Skin of body (tissue), 2 donors: ENCODE measurements around the gene SLC26A11. TPM values are rescaled to one million over a fixed set of nuclear protein-coding genes. Genes with fewer than 3 reads are reported as not detected.

Experiments used
- DNase-seq: peaks from one replicate; lab custom pipeline; 2025; lab: John Stamatoyannopoulos, UW
- total RNA-seq: library from RNA; depleted of rRNA; stranded (reverse); fragments of >200 nt; gene quantifications from one replicate; pipeline ENCODE4 v1.2.3, GENCODE V29; 2014

Gene SLC26A11
- total RNA-seq, 1 donor from 2014 or later, result 6.4 TPM

DNA sequence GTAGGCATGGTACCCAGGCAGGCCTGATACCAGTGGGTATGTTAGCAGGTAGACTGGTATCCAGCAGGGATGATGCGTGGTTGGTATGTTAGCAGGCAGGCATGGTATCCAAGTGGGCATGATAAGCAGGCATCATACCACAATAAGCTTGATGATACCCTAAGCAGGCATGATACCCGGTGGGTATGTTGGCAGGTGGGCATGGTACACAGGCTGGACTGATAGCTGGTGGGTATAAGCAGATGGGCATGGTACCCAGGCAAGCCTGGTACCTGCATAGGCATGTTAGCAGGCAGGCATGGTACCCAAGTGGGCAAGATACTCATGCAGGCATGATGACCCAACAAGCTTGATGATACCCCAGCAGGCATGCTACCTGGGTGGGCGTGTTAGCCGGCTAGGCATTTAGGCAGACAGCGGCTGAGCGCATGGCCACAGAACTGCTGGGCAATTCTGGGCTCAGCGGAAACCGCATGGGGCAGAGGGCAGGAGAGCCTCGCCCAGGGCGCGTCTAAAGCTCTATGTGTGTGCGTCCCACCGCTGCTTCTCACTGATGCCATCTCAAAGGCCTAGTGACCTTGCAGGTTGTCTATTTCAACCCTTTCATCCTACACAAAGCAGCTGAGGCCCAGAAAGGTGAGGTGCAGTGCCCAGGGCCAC lies 2.4 kb upstream of the SLC26A11 start:
- no peak for DNase-seq

DNA sequence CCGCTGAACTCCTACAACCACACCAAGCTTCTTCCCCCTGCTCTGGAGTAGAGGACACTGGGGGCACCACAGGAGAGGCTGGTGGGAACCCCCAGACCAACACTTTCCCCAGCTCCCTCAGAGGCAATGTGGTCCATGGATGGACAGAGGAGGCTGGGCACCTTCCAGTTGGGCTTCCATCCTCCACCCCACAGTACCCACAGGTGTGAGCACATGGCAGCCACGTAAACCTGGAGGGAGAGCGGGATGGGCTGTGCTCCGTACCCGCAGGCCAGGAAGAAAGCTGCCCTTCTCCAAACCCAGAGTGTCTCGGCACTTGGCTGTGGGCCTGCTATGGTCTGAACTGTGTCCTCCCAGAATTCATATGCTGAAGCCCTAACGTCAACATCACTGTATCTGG lies 1.8 kb upstream of the SLC26A11 start:
- DNase-seq, result no peak

DNA sequence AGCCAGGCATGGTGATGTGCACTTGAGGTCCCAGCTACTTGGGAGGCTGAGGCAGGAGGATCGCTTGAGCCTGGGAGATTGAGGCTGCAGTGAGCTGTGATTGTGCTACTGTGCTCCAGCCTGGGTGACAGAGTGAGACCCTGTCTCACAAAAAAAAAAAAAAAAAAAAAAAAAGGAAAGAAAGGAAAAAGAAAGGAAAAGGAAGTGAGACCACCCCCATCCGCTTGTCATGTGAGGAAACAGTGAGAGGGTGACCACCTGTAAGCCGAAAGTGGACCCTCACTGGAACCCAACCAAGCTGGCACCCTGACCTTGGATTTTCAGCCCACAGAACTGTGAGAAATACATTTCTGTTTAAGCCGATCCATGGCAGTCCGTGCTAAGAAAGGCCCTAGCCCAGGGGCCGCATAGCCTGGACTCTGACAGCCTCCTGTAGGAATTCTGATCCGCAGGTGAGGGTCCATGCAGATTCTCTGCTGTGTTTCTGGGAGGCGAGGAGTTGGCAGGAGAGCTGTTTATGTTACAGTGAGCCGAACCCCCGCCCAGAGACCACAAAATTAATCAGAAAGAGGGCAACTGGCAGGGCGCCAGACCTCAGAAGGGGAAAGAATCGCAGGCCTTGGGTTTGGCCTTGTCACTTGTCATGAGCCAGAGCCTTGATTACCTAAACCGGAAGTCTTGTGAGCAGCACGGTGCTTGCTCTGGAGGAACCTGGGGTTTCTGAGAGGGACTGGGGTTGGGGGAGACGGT lies 1.0 kb upstream of the SLC26A11 start:
- no peak for DNase-seq

DNA sequence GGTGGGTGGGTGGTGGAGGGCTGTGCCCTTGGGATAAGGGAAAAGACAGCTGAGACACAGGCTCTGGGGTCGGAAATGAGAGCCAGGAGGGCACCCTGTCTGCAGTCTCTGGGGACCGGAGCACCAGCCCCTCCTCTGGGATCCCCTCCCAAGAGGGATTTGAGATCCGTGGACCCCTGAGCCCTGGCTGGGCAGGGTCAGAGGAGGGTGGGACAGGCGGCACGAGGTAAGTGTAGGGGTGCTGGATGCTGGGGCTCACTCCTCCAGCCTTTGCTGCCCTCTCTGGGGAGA lies 519 bp upstream of the SLC26A11 start:
- no peak for DNase-seq

DNA sequence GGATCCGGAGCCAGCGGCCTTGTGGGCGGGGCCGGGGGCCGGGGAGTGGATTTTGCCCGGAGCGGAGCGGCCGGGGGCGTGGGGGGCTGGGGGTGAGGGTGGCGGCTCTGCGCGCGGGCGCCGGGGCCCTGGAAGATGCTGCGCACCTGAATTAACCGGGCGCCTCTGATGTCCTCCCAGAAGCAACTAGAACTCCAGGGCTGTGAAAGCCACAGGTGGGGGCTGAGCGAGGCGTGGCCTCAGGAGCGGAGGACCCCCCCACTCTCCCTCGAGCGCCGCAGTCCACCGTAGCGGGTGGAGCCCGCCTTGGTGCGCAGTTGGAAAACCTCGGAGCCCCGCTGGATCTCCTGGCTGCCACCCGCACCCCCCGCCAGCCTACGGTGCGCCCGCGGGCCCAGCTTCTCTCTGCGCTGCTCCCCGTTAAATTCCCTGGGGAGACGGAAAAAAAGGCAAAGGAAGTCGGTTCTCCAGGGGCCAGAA lies 549 bp downstream of the SLC26A11 start:
- DNase-seq, result no peak

DNA sequence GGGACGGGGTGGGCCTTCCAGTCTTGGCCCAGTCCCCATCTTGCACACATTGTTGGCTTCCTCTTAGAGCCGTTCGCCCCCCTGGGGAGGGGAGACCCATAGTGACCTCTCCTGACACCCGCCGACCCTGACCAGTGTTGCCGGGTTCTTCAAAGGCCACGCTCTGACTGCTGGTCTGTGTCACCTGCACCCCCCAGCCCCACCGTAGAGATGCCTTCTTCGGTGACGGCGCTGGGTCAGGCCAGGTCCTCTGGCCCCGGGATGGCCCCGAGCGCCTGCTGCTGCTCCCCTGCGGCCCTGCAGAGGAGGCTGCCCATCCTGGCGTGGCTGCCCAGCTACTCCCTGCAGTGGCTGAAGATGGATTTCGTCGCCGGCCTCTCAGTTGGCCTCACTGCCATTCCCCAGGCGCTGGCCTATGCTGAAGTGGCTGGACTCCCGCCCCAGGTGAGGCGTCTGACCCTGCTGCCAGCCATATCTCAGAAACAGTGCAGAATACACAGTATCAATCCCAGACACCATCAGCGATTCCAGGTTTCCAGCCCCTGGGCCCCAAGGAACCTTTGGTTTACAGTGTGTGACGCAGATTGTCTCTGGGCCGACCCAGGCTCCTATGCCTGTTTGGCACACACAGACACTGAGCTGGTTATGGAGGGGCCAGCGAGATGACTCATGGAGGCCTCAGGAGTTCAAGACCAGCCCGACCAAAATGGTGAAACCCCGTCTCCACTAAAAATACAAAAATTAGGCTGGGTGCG lies 1.3 kb downstream of the SLC26A11 start:
- no peak for DNase-seq

DNA sequence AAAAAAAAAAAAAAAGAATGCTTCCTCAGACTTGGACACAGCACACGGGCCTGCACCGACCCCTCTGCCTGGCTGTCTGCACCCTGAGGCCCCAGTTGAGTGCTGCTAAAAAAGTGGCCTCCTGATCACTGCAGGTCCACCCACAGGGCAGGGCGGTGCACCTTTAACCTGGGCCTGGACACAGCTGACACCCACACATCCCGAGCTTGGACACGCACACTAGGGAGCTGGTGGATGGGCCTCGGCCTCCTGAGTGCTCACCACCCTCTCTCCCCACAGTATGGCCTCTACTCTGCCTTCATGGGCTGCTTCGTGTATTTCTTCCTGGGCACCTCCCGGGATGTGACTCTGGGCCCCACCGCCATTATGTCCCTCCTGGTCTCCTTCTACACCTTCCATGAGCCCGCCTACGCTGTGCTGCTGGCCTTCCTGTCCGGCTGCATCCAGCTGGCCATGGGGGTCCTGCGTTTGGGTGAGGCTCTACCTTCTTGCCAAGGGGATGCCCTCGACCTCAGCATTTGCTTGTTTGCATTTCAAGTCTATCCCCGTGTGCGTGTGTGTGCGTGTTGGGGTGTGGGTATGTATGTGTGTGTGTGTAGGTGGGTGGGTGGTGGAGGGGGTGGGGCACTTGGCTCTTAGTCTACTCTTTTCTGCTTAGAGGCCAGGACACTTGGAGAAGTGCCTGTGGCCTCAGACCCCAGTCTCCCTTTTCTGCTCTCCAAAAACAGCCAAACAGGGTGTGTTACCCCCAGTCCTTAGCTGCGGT lies 2.3 kb downstream of the SLC26A11 start:
- no peak for DNase-seq

DNA sequence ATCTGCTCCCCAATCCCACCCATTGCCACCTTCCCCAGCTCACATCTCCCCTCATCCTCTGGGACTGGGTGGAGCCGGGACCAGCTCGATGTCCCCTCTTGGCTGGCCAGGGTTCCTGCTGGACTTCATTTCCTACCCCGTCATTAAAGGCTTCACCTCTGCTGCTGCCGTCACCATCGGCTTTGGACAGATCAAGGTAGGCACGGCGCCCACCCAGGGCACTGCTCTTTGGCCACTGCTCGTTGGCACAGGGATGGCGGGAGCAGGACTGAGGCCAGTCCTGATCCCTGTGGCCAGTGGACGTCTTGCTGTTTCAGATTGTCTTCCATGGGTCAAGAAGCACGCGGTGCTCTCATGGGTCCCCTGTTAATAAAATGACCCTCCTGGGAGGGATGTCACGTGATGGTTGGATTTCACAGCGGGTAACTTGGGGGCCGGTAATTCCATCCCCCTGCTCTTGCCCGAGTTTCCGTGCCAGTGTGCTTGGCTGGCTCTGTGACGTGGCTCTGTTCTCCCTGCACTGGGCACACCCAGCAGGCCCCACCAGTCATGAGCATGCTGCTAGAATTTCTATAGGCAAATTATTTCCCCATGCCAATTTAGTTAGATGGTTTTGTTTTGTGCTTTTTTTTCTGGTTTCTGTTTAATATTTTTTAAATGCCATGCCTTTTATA lies 3.1 kb downstream of the SLC26A11 start:
- no peak for DNase-seq

DNA sequence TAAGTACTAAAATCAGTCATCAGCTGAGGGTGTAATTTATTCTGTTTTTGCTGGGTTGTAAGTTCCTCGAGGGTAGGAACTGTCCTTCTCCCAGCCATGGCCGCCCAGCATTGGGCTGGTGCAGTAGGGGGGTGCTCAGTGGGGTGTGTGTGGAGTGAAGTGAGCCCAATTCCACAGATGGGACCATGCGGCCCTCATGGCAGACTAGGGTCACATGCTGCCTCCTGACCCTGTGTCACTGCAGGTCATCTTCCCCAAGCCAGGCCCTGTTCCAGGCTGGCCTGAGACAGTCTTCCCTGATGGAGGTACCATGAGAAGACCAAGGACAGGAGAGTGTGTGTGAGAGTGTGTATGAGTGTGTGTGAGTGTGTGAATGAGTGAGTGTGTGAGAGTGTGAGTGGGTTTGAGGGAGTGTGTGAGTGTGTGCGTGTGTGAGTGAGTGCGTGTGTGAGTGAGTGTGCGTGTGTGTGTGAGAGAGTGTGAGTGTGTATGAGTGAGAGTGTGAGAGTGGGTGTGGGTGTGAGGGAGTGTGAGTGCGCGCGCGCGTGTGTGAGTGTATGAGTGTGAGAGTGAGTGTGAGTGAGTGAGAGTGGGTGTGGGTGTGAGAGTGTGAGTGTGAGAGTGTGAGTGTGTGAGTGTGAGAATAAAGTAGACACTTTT lies 3.7 kb downstream of the SLC26A11 start:
- DNase-seq, result no peak

DNA sequence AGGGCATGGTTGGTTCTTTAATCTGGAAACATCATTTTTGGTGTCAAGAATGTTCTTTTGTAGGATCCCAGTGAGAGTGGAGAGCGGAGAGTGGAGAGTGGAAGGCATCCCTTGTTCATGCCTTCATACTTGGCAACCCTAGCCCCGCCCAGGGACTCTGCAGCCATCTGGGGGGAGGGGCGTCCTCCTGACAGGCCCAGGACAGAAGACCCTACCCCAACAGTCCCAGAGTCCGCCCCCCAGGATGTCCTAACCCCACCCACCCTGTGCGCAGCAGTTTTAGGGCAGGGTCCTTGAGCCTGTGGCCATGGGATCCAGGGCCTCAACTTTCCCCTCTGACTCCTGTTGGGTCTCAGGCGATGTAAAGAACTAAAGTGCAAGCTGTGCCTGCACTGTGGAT lies 4.5 kb downstream of the SLC26A11 start:
- DNase-seq, result no peak

DNA sequence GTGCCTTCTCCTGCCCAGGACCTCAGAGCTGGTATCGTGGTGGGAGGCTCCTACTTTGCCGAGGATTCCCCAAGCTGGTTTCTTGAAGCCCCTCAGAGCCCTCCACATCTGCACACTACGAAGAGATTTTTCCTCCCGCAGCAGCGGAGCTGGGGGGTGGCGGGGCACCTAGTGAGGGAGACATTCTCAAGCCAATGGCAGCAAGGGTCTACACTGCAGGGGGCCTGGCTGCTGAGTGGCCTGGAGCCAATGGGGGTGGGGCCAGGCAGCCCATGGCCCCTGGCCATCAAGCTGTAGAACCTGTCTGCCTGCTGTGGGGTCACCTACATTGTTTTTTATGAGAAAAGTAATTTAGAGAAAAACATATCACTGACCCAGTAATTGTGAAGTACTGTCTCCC lies 5.0 kb downstream of the SLC26A11 start:
- no peak for DNase-seq

DNA sequence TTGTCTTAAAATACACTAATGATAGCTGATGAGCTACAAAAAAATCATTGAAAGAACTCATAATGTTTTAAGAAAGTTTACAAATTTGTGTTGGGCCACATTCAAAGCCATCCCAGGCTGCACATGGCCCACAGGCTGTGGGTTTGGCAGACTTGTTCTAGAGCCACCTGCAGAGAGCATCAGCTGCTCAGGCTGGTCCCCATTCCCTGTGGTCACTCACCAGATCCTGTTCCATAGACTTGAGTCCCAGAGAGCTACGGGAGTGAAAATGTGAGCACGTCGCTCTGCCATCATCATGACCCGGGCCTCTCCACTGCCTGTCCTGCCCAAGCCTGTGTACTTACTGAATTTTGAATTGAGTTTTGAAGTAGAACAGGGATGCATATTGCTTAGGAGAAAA lies 6.9 kb downstream of the SLC26A11 start:
- DNase-seq, result no peak

DNA sequence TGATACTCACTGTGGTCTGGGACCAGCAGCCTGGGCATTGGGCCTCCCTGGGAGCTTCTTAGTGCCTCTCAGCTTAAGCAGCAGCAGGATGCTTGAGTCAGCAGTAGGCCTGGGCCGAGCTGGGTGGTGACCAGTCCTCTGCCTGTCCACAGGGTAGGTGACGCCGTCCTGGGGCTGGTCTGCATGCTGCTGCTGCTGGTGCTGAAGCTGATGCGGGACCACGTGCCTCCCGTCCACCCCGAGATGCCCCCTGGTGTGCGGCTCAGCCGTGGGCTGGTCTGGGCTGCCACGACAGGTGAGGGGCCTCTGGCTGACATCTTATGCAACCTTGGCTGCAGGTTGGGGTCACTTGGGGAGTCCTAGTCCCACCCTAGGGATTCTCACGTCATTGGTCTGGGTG lies 7.4 kb downstream of the SLC26A11 start:
- DNase-seq, result no peak

DNA sequence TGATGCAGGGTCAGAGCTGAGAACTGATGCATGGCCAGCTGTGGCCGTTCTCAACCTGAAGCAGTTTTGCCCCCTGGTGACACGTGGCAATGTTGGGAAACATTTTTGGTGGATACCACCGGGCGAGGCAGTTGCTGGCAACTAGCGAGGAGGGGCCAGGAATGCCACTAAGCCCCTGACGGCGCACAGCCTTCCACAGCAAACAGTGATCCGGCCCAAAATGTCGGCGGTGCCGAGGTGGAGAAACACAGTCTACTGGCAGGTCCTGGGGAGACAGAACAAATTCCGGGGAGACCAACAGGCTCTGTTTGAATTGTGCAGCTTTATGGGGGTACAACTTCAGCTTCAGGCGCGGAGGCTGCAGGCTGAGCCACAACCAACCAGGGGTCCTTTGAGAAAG lies 8.2 kb downstream of the SLC26A11 start:
- no peak for DNase-seq

DNA sequence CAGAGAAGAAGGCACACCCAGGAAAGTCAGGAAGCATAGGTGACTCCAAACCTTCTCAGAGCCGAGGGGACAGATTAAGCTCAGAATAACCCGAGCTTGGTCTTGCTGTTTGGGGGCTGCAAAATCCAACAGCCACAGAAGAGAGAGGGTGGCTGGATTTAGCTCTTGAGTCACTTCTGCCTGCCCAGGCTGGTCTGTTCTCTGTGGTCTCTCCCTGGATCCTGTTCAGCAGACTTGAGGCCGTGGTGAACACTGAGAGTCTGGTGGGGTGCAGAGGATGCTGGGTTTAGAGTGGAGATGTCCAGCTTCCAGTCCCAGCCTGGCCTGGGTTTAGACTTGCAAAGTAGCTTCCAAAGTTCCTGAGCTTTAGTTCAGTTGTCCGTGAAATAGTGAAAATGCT lies 8.8 kb downstream of the SLC26A11 start:
- no peak for DNase-seq

DNA sequence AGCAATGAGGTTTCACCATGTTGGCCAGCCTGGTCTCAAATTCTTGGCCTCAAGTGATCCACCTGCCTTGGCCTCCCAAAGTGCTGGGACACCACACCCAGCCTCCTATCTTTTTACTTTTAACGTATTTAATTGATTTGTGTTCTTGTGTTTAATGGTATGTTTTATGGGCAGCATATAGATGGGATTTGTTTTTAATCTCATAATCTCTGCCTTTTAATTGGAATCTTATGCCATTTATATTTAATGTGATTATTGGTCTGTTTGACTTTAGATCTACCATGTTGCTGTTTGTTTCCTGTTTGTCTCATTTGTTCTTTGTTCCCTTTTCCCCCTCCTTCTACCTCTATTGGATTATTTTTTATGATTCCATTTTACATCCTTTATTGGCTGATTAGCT lies 12.2 kb downstream of the SLC26A11 start:
- no peak for DNase-seq

DNA sequence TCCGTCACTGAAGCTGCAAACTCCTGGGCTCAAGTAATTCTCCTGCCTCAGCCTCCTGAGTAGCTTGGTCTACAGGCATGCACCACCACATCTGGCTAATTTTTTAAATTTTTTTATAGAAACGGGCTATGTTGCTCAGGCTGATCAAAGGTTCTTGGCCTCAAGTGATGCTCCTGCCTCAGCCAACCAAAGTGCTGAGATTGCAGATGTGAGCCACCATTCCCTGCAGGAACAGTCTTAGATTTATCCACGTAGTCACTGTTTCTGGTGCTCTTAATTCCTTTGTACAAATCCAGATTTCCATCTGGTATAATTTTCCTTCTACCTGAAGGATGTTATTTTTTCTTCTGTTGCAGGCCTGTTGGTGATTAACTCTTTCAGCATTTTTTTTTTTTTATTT lies 13.0 kb downstream of the SLC26A11 start:
- DNase-seq, result no peak

DNA sequence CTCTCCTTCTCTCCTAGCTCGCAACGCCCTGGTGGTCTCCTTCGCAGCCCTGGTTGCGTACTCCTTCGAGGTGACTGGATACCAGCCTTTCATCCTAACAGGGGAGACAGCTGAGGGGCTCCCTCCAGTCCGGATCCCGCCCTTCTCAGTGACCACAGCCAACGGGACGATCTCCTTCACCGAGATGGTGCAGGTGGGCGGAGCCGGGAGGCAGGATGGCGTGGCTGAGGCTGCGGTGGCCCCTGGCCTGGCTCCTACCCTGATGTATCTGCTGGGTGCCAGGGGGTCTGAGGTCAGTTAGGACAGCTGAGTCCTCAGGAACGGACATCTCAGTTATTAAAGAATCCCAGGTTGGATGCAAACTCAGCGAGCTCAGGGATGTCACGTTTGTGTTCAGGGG lies 16.7 kb downstream of the SLC26A11 start:
- DNase-seq, result no peak

DNA sequence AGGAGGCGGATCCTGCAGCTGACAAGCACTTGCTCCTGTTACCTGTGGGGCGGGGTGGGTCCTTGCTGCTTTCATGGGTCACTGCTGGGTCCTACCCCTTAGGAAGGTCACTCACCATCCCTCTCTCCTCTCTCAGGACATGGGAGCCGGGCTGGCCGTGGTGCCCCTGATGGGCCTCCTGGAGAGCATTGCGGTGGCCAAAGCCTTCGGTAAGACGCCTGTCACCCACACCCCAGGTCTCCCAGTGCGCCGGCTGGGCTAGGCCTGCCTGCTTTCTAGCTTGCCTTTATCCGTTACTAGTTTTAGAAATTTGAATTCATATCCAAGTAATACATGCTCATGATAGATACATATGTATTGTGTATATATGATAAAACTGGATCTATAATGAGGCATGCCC lies 17.2 kb downstream of the SLC26A11 start:
- DNase-seq, result no peak

DNA sequence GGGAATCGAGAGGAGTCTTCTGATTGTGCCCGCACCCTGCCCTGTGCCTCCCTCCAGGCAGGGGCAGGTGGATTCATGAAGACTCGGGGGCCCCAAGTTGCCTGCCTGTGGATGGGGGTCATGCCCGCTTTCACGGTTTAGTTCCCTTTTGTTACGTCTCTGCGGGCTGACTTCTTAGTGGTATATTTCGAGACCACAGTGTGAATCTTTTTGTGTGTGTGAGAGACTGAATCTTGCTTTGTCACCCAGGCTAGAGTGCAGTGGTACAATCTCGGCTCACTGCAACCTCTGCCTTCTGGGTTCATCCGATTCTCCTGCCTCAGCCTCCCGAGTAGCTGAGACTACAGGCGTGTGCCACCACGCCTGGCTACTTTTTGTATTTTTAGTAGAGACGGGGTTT lies 22.3 kb downstream of the SLC26A11 start:
- DNase-seq, result no peak
